ENCODE data around the gene ASB3. TPM values are rescaled to one million over a fixed set of nuclear protein-coding genes. Genes with fewer than 3 reads are reported as not detected.
"Not testable (repeated sequence)": the region's sequence is repeated elsewhere in the genome, so short reads cannot be mapped to it uniquely, and the experiment has no call there.

The ASB3 gene
- total and polyA plus RNA-seq, 2 donors (not counting 3 experiments of a cell fraction or from before 2014, with no cell fraction given): 20.3 to 20.5 TPM

DNA sequence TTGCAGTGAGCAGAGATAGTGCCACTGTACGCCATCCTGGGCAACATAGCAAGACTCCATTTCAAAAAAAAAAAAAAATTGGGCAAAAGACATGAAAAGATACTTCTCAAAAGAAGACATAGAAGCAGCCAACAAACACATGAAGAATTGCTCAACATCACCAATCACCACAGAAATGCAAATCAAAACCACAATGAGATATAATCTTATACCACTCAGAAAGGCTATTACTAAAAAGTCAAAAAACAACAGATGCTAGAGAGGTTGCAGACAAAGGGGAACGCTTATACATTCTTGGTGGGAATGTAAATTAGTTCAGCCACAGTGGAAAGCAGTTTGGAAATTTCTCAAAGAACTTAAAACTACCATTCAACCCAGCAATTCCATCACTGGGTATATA lies 62.2 kb downstream of the ASB3 start:
- H3K79me2 ChIP-seq (ENCODE audit: control insufficient read depth, insufficient read depth, low read length): no peaks in the 10 kb centered on the region
- ChIA-PET POLR2A (no interaction called here), CTCF (no interaction called here)
- H3K36me3 ChIP-seq (ENCODE audit: control insufficient read depth in 2 of 2, extremely low read depth in 1 of 2, insufficient read depth in 2 of 2, low read length in 2 of 2): no peaks in the 10 kb centered on the region
- H3K9me1 ChIP-seq (replicated peaks; ENCODE audit: control insufficient read depth, extremely low read depth, insufficient read depth, low read length): no peaks in the 10 kb centered on the region
- H3K9me3 ChIP-seq (replicated peaks; ENCODE audit: control insufficient read depth, insufficient read depth, low read length): no peaks in the 10 kb centered on the region
- no peak for FAIRE-seq
- DNase-seq (ENCODE audit: low read depth, low spot score): no peak
- no peak overlapping the region for H3K9ac ChIP-seq (replicated peaks; ENCODE audit: extremely low read depth, insufficient read depth, low read length)
- no peak overlapping the region for H3K27ac ChIP-seq (ENCODE audit: insufficient read depth, low read depth, low read length)
- dilution Hi-C loops (cut with MboI; ENCODE audit: extremely low pct_ligation_motif_present, low sequenced_read_pairs) (no loop called here), intact Hi-C loops (cut with micrococcal nuclease) (no loop called here)
- H3K4me2 ChIP-seq (ENCODE audit: insufficient read depth, low read length): no peak overlapping the region
- no peaks in the 10 kb centered on the region for H3K4me1 ChIP-seq (ENCODE audit: control insufficient read depth, extremely low read depth, insufficient read depth, low read length)
- H2AFZ ChIP-seq (ENCODE audit: low read depth, low read length): no peak overlapping the region
- no TSS peak for BruUV-seq (replicated peaks)
- TF ChIP-seq POLR2A (IDR thresholded peaks at IDR 0.05; ENCODE audit: low read depth, low read length) (no peak), GATA2 (IDR thresholded peaks at IDR 0.05; ENCODE audit: insufficient read depth, insufficient read length, low read depth, low read length) (no peak), MAX (IDR thresholded peaks at IDR 0.05; ENCODE audit: insufficient read depth, insufficient read length) (no peak), POLR2AphosphoS5 (IDR thresholded peaks at IDR 0.05; ENCODE audit: insufficient read depth, low read depth, low read length) (no peak)
- TF ChIP-seq, protein P1, sequence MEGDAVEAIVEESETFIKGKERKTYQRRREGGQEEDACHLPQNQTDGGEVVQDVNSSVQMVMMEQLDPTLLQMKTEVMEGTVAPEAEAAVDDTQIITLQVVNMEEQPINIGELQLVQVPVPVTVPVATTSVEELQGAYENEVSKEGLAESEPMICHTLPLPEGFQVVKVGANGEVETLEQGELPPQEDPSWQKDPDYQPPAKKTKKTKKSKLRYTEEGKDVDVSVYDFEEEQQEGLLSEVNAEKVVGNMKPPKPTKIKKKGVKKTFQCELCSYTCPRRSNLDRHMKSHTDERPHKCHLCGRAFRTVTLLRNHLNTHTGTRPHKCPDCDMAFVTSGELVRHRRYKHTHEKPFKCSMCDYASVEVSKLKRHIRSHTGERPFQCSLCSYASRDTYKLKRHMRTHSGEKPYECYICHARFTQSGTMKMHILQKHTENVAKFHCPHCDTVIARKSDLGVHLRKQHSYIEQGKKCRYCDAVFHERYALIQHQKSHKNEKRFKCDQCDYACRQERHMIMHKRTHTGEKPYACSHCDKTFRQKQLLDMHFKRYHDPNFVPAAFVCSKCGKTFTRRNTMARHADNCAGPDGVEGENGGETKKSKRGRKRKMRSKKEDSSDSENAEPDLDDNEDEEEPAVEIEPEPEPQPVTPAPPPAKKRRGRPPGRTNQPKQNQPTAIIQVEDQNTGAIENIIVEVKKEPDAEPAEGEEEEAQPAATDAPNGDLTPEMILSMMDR (IDR thresholded peaks at IDR 0.05; ENCODE audit: extremely low read depth in 1 of 2, insufficient read depth in 1 of 2, low read depth in 1 of 2, low read length in 2 of 2): no peak
- no peak overlapping the region for H3K4me3 ChIP-seq (replicated peaks in 1 of 3; ENCODE audit: insufficient read depth in 1 of 3, low read depth in 1 of 3, low read length in 3 of 3)
- H3K27me3 ChIP-seq (ENCODE audit: control insufficient read depth in 2 of 2, insufficient read depth in 2 of 2, low read length in 2 of 2): no peaks in the 10 kb centered on the region
- H4K20me1 ChIP-seq (replicated peaks; ENCODE audit: control insufficient read depth, extremely low read depth, insufficient read depth, low read length): no peaks in the 10 kb centered on the region

DNA sequence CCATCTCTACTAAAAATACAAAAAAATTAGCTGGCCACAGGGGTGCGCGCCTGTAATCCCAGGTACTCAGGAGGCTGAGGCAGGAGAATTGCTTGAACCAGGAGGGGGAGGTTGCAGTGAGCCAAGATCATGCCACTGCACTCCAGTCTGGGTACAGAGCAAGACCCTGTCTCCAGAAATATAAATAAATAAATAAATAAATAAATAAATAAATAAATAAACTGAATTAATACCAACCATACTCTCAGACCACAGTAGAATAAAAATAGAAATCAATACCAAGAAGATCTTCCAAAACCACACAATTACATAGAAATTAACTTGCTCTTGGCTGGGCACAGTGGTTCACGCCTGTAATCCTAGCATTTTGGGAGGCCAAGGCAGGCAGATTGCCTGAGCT lies 65.8 kb downstream of the ASB3 start:
- H3K4me2 ChIP-seq (ENCODE audit: insufficient read depth, low read length); H3K9me1 ChIP-seq (replicated peaks; ENCODE audit: control insufficient read depth, extremely low read depth, insufficient read depth, low read length); H3K4me1 ChIP-seq (ENCODE audit: control insufficient read depth, extremely low read depth, insufficient read depth, low read length); BruUV-seq (replicated peaks); H4K20me1 ChIP-seq (replicated peaks; ENCODE audit: control insufficient read depth, extremely low read depth, insufficient read depth, low read length); H3K4me3 ChIP-seq (replicated peaks in 1 of 3; ENCODE audit: insufficient read depth in 1 of 3, low read depth in 1 of 3, low read length in 3 of 3); H3K36me3 ChIP-seq (ENCODE audit: control insufficient read depth in 2 of 2, extremely low read depth in 1 of 2, insufficient read depth in 2 of 2, low read length in 2 of 2); FAIRE-seq; H3K79me2 ChIP-seq (ENCODE audit: control insufficient read depth, insufficient read depth, low read length); H3K9ac ChIP-seq (replicated peaks; ENCODE audit: extremely low read depth, insufficient read depth, low read length); H3K27me3 ChIP-seq (ENCODE audit: control insufficient read depth in 2 of 2, insufficient read depth in 2 of 2, low read length in 2 of 2); H3K27ac ChIP-seq (ENCODE audit: insufficient read depth, low read depth, low read length); intact Hi-C loops (cut with micrococcal nuclease); POLR2A ChIA-PET; H2AFZ ChIP-seq (ENCODE audit: low read depth, low read length); DNase-seq (ENCODE audit: low read depth, low spot score); dilution Hi-C loops (cut with MboI; ENCODE audit: extremely low pct_ligation_motif_present, low sequenced_read_pairs); H3K9me3 ChIP-seq (replicated peaks; ENCODE audit: control insufficient read depth, insufficient read depth, low read length); CTCF ChIA-PET: not testable (repeated sequence)

All from endothelial cell of umbilical vein (primary cell).